ENCODE data around the gene CNNM2. TPM values are rescaled to one million over a fixed set of nuclear protein-coding genes. Genes with fewer than 3 reads are reported as not detected.

The CNNM2 gene
- total and polyA plus RNA-seq, 8 donors, result 2.0 to 8.9 (median 5.9) TPM

- no peak for ATAC-seq
These were observed 165.9 kb downstream of the CNNM2 start for GRCh38 chr10:103083977-103084320.

DNA sequence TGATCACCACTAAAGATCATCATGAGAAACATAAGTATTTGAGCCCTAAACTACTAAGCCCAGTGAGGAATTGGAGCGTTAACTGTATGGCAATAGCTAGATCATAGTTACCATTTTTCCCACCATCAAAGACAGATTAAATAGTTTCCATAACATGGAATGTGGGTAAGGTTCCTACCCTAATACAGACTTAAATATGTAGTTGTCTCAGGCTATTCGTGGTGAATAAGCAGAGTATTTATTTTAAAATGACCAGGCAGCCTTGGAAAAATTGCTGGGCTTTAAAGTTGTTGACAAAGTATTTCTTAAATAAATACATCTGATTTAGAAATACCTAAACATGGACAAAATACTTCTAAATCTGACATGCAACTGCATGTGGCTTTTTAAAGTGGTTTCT lies 168.2 kb downstream of the CNNM2 start:
- H3K4me1 ChIP-seq, result no peaks in the 10 kb centered on the region
- no peak overlapping the region for H3K4me3 ChIP-seq
- peaks cover 0 to 38% (median 14%) of the 10 kb centered on the region in 3 donors for H3K36me3 ChIP-seq
- TF ChIP-seq CTCF (IDR thresholded peaks at IDR 0.05), result no peak
- no peak for DNase-seq
- no peak for FAIRE-seq
- no peaks in the 10 kb centered on the region for H3K27me3 ChIP-seq
- ATAC-seq, result no peak
- H3K9me3 ChIP-seq, result no peaks in the 10 kb centered on the region
- H3K27ac ChIP-seq, result no peak overlapping the region
- 73 to 84% methylated on average over 2 of the region's 2 CpGs for WGBS, 2 donors
- intact Hi-C loops (cut with DNase I), result loop anchor here in 1 of 3 donors (10.0 kb wide), 1 partner anchor 149 kb away; no protein-coding TSS in a partner anchor

More at GRCh38 chr10:103083977-103084320, 165.9 kb downstream of the CNNM2 start:
- H3K4me1 ChIP-seq, result no peaks in the 10 kb centered on the region
- no peaks in the 10 kb centered on the region for H3K27me3 ChIP-seq
- peaks cover 0 to 16% (median 5%) of the 10 kb centered on the region in 3 donors for H3K36me3 ChIP-seq
- WGBS, 2 donors, result 91 to 93% methylated on average over 5 of the region's 5 CpGs
- no peak for DNase-seq
- TF ChIP-seq CTCF (IDR thresholded peaks at IDR 0.05), result no peak
- H3K9me3 ChIP-seq, result no peaks in the 10 kb centered on the region
- H3K27ac ChIP-seq, result no peak overlapping the region
- intact Hi-C loops (cut with DNase I), result loop anchor here in 1 of 3 donors (10.0 kb wide), 1 partner anchor 151 kb away; no protein-coding TSS in a partner anchor
- no peak for FAIRE-seq
- no peak overlapping the region for H3K4me3 ChIP-seq

DNA sequence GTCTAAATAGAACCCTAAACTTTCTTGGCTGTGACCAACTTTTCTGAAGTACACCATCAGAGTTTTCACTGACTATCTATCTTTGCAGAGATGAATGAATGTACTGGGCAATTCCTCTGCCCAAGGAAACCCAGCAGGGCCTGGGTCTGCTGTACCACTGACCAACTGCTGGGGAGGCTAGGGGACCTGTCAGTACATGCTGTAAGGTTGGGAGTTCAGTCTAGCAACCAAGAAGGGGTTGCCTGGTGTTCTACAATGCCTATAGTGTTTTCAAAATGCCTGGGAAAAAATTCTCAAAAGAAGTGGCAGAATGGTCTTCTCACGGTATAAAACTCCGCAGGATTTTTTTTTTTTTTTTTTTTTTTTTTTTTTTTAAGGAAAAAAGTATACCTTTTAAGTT lies 168.7 kb downstream of the CNNM2 start:
- Histone ChIP-seq H3K36me3 (peaks cover 0 to 43% (median 17%) of the 10 kb centered on the region in 3 donors), H3K4me1 (no peaks in the 10 kb centered on the region), H3K27me3 (no peaks in the 10 kb centered on the region), H3K4me3 (no peak overlapping the region), H3K9me3 (no peaks in the 10 kb centered on the region), H3K27ac (no peak overlapping the region)
- intact Hi-C loops (cut with DNase I), result loop anchor here in 1 of 3 donors (10.0 kb wide), 1 partner anchor 148 kb away; no protein-coding TSS in a partner anchor
- no peak for DNase-seq
- FAIRE-seq, result no peak
- 98 to 100% methylated on average over 2 of the region's 2 CpGs for WGBS, 2 donors
- ATAC-seq, result no peak
- no peak for TF ChIP-seq CTCF (IDR thresholded peaks at IDR 0.05)

DNA sequence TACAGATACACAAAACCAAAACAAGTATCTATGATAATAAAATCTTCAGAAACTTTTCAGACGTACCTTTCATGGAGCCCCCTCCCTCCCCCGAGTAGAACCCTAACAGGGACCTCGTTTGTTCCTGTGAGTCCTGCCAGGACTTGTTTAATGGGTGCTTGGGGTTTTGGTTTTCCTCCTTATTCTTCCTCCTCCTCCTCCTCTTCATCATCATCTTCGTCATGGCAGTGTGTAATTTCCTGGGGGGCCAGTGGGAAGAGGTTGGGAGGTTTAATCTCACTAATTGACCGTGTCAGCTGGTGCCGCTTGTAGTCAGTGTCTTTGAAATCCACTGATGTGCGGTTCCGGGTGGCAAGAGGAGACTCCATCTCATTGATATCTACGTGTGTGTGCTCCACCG lies 171.4 kb downstream of the CNNM2 start:
- intact Hi-C loops (cut with DNase I), result loop anchor here in 1 of 3 donors (10.0 kb wide), 1 partner anchor 145 kb away; no protein-coding TSS in a partner anchor
- Histone ChIP-seq H3K4me3 (no peak overlapping the region), H3K9me3 (no peaks in the 10 kb centered on the region), H3K4me1 (no peaks in the 10 kb centered on the region), H3K36me3 (peaks cover 0 to 68% (median 34%) of the 10 kb centered on the region in 3 donors), H3K27me3 (no peaks in the 10 kb centered on the region), H3K27ac (no peak overlapping the region)
- no peak for FAIRE-seq
- no peak for ATAC-seq
- WGBS, 2 donors, result 82 to 89% methylated on average over 10 of the region's 10 CpGs
- TF ChIP-seq CTCF (IDR thresholded peaks at IDR 0.05), result no peak
- no peak for DNase-seq

GRCh38 chr10:103090911-103091310 lies 172.8 kb downstream of the CNNM2 start:
- no peak for DNase-seq

More at GRCh38 chr10:103090911-103091310, 172.8 kb downstream of the CNNM2 start:
- Histone ChIP-seq H3K27ac (no peak overlapping the region), H3K4me3 (no peak overlapping the region), H3K4me1 (no peaks in the 10 kb centered on the region), H3K36me3 (peaks cover 0 to 65% (median 34%) of the 10 kb centered on the region in 3 donors), H3K9me3 (no peaks in the 10 kb centered on the region), H3K27me3 (no peaks in the 10 kb centered on the region)
- no peak for ATAC-seq
- FAIRE-seq, result no peak
- 96 to 97% methylated on average over 7 of the region's 7 CpGs for WGBS, 2 donors
- TF ChIP-seq CTCF (IDR thresholded peaks at IDR 0.05), result no peak
- intact Hi-C loops (cut with DNase I), result no loop called here

Measured in pancreas (tissue), 10 donors.